Neural progenitor cell (in vitro differentiated cells): Measurements from ENCODE around the gene MACROD2. TPM values are rescaled to one million over a fixed set of nuclear protein-coding genes. Genes with fewer than 3 reads are reported as not detected.

Source experiments
- DNase-seq: peaks from one replicate; pipeline ENCODE4 v3.0.0-alpha.2; 2016; ENCODE audit warnings: low spot score
- H2AFZ ChIP-seq: fragments of 200-600 bp; sonication (generic); replicated peaks from 2 replicates; pipeline ENCODE4 v1.6.1; 2016; ENCODE audit warnings: antibody characterized with exemption
- H3F3A ChIP-seq: fragments of 200-600 bp; sonication (generic); 2 replicates; pipeline ENCODE4 v1.6.1; 2016; ENCODE audit warnings: antibody characterized with exemption, low read depth
- H3K27ac ChIP-seq: fragments of 200-600 bp; sonication (generic); 2 replicates; pipeline ENCODE4 v1.5.1; 2016; ENCODE audit warnings: mild to moderate bottlenecking
- H3K27me3 ChIP-seq: fragments of 200-600 bp; sonication (generic); 2 replicates; pipeline ENCODE4 v1.6.1; 2016; ENCODE audit warnings: mild to moderate bottlenecking, moderate library complexity
- H3K36me3 ChIP-seq: fragments of 200-600 bp; sonication (generic); 2 replicates; pipeline ENCODE4 v1.5.1; 2016
- H3K4me1 ChIP-seq: fragments of 200-600 bp; sonication (generic); 2 replicates; pipeline ENCODE4 v1.6.1; 2016; ENCODE audit warnings: mixed run types
- H3K4me2 ChIP-seq: fragments of 200-600 bp; sonication (generic); 2 replicates; pipeline ENCODE4 v1.6.1; 2016
- H3K4me3 ChIP-seq: fragments of 200-600 bp; sonication (generic); 2 replicates; pipeline ENCODE4 v1.5.1; 2016
- H3K79me2 ChIP-seq: fragments of 200-600 bp; sonication (generic); 2 replicates; pipeline ENCODE4 v1.6.1; 2016; ENCODE audit warnings: low read depth
- H3K9ac ChIP-seq: fragments of 200-600 bp; sonication (generic); 2 replicates; pipeline ENCODE4 v1.6.1; 2016
- H3K9me3 ChIP-seq: fragments of 200-600 bp; sonication (generic); 2 replicates; pipeline ENCODE4 v1.5.1; 2016; ENCODE audit warnings: low read depth
- H4K20me1 ChIP-seq: fragments of 200-600 bp; sonication (generic); 2 replicates; pipeline ENCODE4 v1.6.1; 2016; ENCODE audit warnings: low read depth
- H3K27ac Mint-ChIP-seq: 3 replicates; pipeline ENCODE4 v1.8.0; 2021; ENCODE audit warnings: mixed read lengths
- H3K27me3 Mint-ChIP-seq: 2 replicates; pipeline ENCODE4 v1.8.0; 2022; ENCODE audit warnings: low read depth, mild to moderate bottlenecking, inconsistent platforms, moderate library complexity, mixed read lengths; ENCODE audit not compliant: insufficient read depth
- H3K36me3 Mint-ChIP-seq: 3 replicates; pipeline ENCODE4 v1.8.0; 2021; ENCODE audit warnings: mixed read lengths
- H3K4me1 Mint-ChIP-seq: 3 replicates; pipeline ENCODE4 v1.8.0; 2021; ENCODE audit warnings: mixed read lengths
- H3K4me3 Mint-ChIP-seq: 3 replicates; pipeline ENCODE4 v1.8.0; 2021; ENCODE audit warnings: mild to moderate bottlenecking, moderate library complexity, mixed read lengths
- H3K9me3 Mint-ChIP-seq: 3 replicates; pipeline ENCODE4 v1.8.0; 2020; ENCODE audit warnings: mixed read lengths
- EZH2 ChIP-seq: fragments of 200-600 bp; sonication (generic); IDR thresholded peaks from 2 replicates; pipeline ENCODE4 v1.6.1; 2017; ENCODE audit warnings: antibody characterized with exemption, mild to moderate bottlenecking, moderate library complexity
- EZH2phosphoT487 ChIP-seq: fragments of 200-600 bp; sonication (generic); IDR thresholded peaks from 2 replicates; pipeline ENCODE4 v1.6.1; 2017; ENCODE audit warnings: antibody characterized with exemption
- total RNA-seq: library from RNA; depleted of rRNA; stranded (reverse); fragments of >200 nt; gene quantifications from 2 replicates; pipeline ENCODE4 v1.2.3, GENCODE V29; 2015; ENCODE audit warnings: low replicate concordance
- TF ChIP-seq, protein P1 (sequence below): fragments of 200-600 bp; sonication (generic); IDR thresholded peaks from 2 replicates; pipeline ENCODE4 v1.5.1; 2017; ENCODE audit warnings: antibody characterized with exemption, mild to moderate bottlenecking

Gene MACROD2
- total RNA-seq, 1 donor from 2014 or later = 11.9 TPM

DNA sequence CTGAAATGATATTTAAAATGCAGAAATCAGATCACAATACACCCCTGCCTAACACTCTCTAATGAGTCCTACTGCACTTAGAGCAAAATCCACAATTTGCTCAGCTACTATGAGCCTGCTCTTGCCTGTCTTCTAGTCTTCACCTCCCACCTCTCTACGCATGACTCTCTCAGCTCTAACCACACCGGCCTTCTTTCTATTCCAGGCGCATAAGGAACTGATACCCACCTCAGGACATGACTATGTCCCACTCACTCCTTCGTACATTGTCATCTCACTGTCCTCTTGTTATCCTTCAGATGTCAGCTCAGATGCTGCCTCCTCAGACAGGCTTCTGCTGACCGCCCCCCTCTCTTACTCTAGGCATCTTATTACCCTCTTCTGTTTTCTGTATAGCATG lies 543.1 kb downstream of the MACROD2 start:
- TF ChIP-seq, protein P1, sequence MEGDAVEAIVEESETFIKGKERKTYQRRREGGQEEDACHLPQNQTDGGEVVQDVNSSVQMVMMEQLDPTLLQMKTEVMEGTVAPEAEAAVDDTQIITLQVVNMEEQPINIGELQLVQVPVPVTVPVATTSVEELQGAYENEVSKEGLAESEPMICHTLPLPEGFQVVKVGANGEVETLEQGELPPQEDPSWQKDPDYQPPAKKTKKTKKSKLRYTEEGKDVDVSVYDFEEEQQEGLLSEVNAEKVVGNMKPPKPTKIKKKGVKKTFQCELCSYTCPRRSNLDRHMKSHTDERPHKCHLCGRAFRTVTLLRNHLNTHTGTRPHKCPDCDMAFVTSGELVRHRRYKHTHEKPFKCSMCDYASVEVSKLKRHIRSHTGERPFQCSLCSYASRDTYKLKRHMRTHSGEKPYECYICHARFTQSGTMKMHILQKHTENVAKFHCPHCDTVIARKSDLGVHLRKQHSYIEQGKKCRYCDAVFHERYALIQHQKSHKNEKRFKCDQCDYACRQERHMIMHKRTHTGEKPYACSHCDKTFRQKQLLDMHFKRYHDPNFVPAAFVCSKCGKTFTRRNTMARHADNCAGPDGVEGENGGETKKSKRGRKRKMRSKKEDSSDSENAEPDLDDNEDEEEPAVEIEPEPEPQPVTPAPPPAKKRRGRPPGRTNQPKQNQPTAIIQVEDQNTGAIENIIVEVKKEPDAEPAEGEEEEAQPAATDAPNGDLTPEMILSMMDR = no peak
- TF ChIP-seq EZH2 = no peak
- TF ChIP-seq EZH2phosphoT487 = no peak

DNA sequence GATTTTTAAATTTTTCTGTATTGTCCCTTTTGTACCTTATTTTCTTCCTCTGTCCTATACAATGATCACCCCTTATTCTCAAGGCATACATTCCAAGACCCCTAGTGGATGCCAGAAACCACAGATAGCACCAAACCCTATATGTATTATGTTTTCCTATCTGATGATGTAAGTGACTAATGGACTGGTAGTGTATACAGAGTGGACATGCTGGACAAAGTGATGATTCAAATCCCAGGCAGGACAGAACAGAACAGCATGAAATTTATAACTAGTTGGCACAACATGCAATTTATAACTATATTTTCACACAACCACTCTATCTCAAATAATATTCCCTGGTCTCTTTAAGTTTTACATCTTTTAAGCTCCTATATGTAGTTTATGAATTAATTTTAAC lies 547.7 kb downstream of the MACROD2 start:
- no peak overlapping the region for H3K4me3 ChIP-seq
- H3K79me2 ChIP-seq = no peaks in the 10 kb centered on the region
- H4K20me1 ChIP-seq = no peaks in the 10 kb centered on the region
- Mint-ChIP-seq H3K4me3 (no peak overlapping the region), H3K9me3 (no peaks in the 10 kb centered on the region), H3K27ac (no peak overlapping the region), H3K36me3 (no peaks in the 10 kb centered on the region), H3K27me3 (peaks cover 3% of the 10 kb centered on the region), H3K4me1 (no peaks in the 10 kb centered on the region)
- H3K4me1 ChIP-seq = no peaks in the 10 kb centered on the region
- H2AFZ ChIP-seq = no peak overlapping the region
- no peak for DNase-seq
- H3K27me3 ChIP-seq = no peaks in the 10 kb centered on the region
- no peak overlapping the region for H3K4me2 ChIP-seq
- H3K9ac ChIP-seq = no peak overlapping the region
- TF ChIP-seq, protein P1 = no peak
- TF ChIP-seq EZH2 (no peak), EZH2phosphoT487 (no peak)
- no peak overlapping the region for H3K27ac ChIP-seq
- no peaks in the 10 kb centered on the region for H3K36me3 ChIP-seq
- no peaks in the 10 kb centered on the region for H3K9me3 ChIP-seq
- no peaks in the 10 kb centered on the region for H3F3A ChIP-seq

More for the DNA sequence above, 543.1 kb downstream of the MACROD2 start:
- Histone ChIP-seq H3K27ac (no peak overlapping the region), H3K79me2 (no peaks in the 10 kb centered on the region), H3K27me3 (no peaks in the 10 kb centered on the region), H3K4me3 (no peak overlapping the region), H3K36me3 (no peaks in the 10 kb centered on the region), H4K20me1 (no peaks in the 10 kb centered on the region), H3K9me3 (no peaks in the 10 kb centered on the region), H3K4me2 (no peak overlapping the region), H3K4me1 (no peaks in the 10 kb centered on the region), H3K9ac (no peak overlapping the region), H2AFZ (no peak overlapping the region), H3F3A (no peaks in the 10 kb centered on the region)
- Mint-ChIP-seq H3K9me3 (no peaks in the 10 kb centered on the region), H3K4me1 (no peaks in the 10 kb centered on the region), H3K27me3 (peaks cover 3% of the 10 kb centered on the region), H3K4me3 (no peak overlapping the region), H3K36me3 (no peaks in the 10 kb centered on the region), H3K27ac (no peak overlapping the region)
- DNase-seq = no peak

DNA sequence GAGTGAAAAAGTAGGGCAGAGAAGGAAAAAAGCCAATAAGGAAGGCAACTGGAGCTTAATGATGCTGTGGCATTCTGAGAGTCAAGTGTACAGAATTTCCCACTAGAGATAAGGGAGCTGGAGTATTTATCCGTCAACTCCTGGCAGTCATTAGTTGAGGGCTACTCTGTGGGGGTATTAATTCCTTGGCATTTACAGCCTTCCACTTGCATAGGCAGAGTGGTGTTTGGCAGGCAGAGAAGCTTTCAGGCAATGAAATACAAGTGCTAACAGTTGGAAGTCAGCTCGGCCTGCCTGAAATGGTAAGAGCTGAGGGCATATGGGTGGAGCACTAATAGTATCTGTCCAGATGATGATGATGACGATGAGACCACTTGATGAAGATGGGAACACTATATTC lies 549.4 kb downstream of the MACROD2 start:
- Histone ChIP-seq H3K36me3 (no peaks in the 10 kb centered on the region), H3K4me3 (no peak overlapping the region), H3F3A (no peaks in the 10 kb centered on the region), H3K27ac (no peak overlapping the region), H3K9me3 (no peaks in the 10 kb centered on the region), H3K79me2 (no peaks in the 10 kb centered on the region), H3K4me2 (no peak overlapping the region), H3K27me3 (no peaks in the 10 kb centered on the region), H4K20me1 (no peaks in the 10 kb centered on the region), H3K9ac (no peak overlapping the region), H2AFZ (no peak overlapping the region), H3K4me1 (no peaks in the 10 kb centered on the region)
- DNase-seq = no peak
- H3K27me3 Mint-ChIP-seq = peaks cover 3% of the 10 kb centered on the region
- no peaks in the 10 kb centered on the region for H3K4me1 Mint-ChIP-seq
- no peak overlapping the region for H3K4me3 Mint-ChIP-seq
- H3K36me3 Mint-ChIP-seq = no peaks in the 10 kb centered on the region
- no peak overlapping the region for H3K27ac Mint-ChIP-seq
- TF ChIP-seq EZH2 = no peak
- H3K9me3 Mint-ChIP-seq = no peaks in the 10 kb centered on the region

DNA sequence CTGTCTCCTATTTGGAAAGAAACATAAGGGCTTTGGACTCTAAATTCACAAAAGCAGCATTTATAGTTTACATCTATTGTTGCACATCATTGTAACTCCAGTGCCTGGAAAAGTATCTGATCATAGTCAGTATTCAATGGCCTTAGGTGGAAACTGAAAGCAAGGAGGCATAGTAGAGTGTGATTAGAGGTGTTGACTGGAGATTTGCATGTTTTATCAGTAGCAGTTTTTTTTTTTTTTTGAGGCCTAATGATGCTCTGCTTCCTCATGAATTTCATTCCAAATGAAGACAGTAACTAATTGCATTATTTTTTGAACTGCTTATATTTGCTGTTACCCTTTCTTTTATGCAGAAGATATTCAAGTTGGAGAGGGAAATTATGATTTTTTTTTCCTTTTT lies 555.3 kb downstream of the MACROD2 start:
- H3K9ac ChIP-seq = no peak overlapping the region

More for the DNA sequence above, 555.3 kb downstream of the MACROD2 start:
- Histone ChIP-seq H3K4me3 (no peak overlapping the region), H3K27me3 (no peaks in the 10 kb centered on the region), H3K4me1 (no peaks in the 10 kb centered on the region), H4K20me1 (no peaks in the 10 kb centered on the region), H3K79me2 (no peaks in the 10 kb centered on the region), H3K36me3 (no peaks in the 10 kb centered on the region), H2AFZ (no peak overlapping the region), H3K4me2 (no peak overlapping the region), H3F3A (no peaks in the 10 kb centered on the region), H3K27ac (no peak overlapping the region), H3K9me3 (no peaks in the 10 kb centered on the region)
- no peaks in the 10 kb centered on the region for H3K36me3 Mint-ChIP-seq
- no peak for DNase-seq
- H3K4me1 Mint-ChIP-seq = no peaks in the 10 kb centered on the region
- H3K27ac Mint-ChIP-seq = no peak overlapping the region
- no peaks in the 10 kb centered on the region for H3K9me3 Mint-ChIP-seq
- no peak overlapping the region for H3K4me3 Mint-ChIP-seq
- H3K27me3 Mint-ChIP-seq = no peaks in the 10 kb centered on the region
- TF ChIP-seq, protein P1 = no peak
- TF ChIP-seq EZH2phosphoT487 (no peak), EZH2 (no peak)
